Kasumi-1 (cell line): ENCODE results near the gene ROBO3.

Experiments
- DNase-seq, 2 experiments: peaks; one replicate each; lab custom pipeline; 2025; lab: John Stamatoyannopoulos, UW

The ROBO3 gene

DNA sequence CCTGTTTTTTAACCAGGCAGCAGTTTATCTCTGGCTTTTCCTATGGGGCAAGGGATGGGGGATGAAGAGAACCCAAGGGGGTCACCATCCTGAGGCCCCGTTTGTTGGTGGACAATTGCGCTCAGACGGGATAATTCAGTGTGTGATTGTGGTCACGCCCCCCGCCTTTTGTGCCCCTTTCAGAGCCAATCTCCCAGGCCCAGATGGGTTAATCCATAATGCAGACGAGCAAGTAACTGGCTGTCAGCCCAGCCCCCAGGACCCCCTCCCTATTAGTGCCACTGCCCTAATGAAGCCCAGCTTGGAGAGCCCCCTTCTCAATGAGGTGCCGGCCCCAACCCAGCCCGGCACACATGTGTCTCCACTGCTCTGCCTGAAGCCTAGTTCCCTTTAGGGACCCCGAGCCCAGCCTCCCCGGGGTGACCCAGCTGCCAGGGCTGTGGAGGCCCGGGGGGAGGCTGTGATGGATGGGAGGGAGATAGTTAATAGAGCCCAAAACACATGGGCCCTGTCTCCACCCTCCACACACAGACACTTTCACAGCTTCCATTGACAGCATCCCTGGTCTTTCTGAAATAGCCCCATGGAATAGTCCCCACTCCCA lies 19.1 kb upstream of the ROBO3 start:
- DNase-seq: no peak

GRCh38 chr11:124859171-124859570 lies 6.1 kb upstream of the ROBO3 start:
- no peak for DNase-seq

DNA sequence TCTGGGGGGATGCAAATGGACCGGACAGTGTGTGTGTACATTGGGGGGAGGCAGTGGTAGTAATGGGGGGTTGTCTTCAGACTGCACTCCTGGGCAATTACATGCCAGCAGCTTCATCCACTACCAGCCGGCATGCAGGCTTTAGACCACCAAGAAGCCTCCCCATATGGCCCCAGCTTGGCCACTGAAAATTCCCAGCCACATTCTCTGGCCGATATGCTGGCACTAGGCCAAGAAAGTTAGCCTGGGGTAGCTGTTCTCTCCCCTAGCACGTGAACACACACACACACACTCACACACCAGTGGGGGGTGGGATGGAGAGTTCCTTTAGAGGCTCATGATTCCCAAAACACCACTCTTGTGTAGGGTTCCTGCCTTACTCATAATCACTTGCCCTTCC lies 3.6 kb upstream of the ROBO3 start:
- no peak for DNase-seq

DNA sequence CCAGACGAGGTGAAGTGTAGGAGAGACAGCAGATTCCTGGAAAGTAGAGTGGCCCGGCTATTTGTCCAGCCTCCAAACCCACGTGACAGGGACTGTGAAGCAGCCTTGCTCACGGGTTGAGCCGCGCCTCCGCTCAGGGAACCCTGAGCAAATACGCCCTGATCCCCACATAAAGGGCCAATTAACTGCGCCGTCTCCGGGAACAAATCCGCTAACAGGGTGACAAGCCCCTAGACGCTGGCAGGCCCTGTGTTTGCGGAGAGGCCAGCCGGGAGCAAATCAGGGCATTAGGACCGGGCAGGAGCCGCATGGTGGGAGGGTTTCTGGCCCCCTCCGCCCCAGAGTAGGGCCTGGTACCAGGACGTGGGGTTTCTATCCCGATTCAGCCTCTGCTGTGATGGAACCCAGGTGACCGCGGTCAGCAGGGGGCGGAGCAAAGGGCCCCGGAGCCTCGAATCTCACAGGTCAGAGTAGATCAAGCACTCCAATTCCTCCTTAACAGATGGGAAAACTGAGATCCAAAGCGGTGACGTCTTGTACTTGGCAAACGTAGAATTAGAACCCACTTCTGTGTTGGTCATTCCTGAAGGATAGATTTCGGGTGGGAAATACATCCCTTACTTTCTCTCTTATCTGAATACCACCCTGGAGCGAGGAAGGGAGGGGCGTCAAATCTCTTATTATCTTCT lies 2.0 kb upstream of the ROBO3 start:
- DNase-seq: no peak

DNA sequence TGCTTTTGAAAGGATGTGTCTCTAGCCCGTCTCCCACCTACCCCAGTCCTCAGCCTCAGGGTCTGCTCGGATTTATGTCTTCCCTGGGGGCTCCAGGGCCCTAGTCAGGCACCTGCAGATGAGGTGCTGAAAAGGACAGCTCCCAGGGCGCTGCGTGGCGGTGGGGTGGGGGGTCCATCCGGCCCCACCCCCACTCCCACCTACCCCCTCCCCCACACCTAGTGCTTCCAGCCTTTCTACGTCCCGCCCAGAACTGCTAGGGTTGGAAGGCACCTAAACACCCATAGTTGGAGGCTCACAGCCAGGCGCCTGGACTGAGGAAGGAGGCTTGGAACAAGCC lies 1.4 kb upstream of the ROBO3 start:
- DNase-seq: no peak

- no peak for DNase-seq
These were observed 898 bp upstream of the ROBO3 start for GRCh38 chr11:124864176-124864891.

GRCh38 chr11:124864892-124865180 lies 396 bp upstream of the ROBO3 start:
- no peak for DNase-seq

- DNase-seq: peak in 1 of 2 experiments; percentile 7
These were observed 945 bp downstream of the ROBO3 start for GRCh38 chr11:124865902-124866851.

DNA sequence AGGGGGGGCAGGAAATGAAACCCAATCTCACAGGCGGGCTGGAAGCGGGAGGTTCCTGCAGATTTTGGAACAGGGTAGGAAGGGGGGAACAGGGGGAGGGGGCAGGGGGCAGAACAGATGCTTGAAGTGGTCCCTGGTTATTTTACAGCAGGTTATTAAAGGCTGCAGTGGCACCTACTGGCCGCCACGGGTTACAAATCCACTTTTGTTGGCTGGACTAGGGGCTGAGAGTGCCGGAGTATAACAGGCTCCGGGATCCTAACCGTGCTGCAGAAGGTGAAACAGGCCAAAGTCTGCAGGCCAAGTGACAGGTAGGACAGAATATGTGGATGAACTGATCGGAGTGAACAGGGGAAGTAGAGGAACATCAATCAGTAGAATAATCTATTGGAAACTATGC lies 2.5 kb downstream of the ROBO3 start:
- DNase-seq: peak; percentile 26 to 64

DNA sequence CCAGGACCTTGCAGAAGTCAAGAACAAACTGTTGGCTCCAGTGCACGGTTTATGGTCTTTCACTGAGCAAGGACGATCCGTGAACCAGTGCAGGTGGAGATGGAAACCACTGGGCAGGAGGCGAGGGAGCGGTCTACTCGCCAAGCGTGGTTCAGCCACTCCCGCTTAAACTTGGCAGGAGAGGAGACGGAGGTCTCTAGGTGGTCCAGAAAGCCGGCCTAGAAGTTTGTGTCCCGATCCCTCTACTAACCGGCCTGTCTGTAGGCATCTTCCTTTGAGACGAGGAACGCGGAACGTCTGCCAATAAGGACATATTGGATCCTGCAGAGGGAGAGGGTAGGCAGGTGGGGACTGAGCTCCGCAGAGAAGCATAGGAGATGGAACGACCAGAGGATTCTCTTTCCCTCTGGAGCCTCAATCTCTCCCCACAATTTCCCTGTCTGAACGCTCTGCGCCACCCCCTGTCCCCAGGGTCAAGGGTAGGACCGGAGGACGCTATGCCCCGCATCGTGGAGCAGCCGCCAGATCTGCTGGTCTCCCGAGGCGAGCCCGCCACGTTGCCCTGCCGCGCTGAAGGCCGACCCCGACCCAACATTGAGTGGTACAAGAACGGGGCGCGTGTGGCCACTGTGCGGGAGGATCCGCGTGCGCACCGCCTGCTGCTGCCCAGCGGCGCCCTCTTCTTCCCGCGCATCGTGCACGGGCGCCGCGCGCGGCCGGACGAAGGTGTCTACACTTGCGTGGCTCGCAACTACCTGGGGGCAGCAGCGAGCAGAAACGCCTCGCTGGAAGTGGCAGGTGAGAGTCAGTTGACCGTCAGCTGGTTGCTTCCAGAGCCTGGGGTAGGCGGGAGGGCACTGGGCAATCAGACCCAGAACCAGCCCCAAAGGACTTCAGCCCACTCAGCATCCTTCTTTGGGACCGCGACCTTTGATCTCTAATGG lies 3.4 kb downstream of the ROBO3 start:
- DNase-seq: no peak

GRCh38 chr11:124869331-124869730 lies 4.1 kb downstream of the ROBO3 start:
- no peak for DNase-seq

- DNase-seq: no peak
These were observed 4.7 kb downstream of the ROBO3 start for GRCh38 chr11:124869856-124870387.

GRCh38 chr11:124870430-124870829 lies 5.2 kb downstream of the ROBO3 start:
- no peak for DNase-seq

GRCh38 chr11:124872280-124872679 lies 7.0 kb downstream of the ROBO3 start:
- no peak for DNase-seq

DNA sequence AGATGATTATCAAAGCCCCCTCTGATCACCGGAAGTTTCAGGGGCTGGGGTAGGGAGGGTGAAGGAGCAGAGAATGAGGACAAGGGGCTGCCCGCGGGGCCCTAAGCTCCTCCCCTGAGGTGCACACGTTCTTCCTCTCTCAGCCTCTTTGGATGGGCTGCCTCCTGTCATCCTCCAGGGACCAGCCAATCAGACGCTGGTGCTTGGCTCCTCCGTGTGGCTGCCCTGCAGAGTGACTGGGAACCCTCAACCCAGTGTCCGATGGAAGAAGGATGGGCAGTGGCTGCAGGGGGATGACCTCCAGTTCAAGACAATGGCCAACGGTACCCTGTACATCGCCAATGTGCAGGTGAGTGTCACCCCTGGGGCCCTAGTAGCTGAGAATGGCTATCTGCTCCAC lies 7.5 kb downstream of the ROBO3 start:
- DNase-seq: no peak

DNA sequence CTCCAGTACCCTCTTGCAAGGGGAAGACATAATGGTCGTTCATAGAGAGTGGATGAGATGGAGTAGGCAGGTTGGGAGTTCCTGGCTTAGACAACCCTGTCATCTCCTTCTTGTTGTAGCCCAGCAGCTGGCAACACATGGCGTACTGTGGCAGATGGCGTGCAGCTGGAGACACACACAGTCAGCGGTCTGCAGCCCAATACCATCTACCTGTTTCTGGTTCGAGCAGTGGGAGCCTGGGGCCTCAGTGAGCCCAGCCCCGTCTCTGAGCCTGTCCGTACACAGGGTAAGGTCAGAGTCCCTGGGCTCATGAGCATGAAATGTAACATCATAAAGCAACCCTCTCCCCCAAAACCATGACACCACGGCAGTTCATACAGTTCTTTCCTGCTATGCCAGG lies 8.7 kb downstream of the ROBO3 start:
- no peak for DNase-seq

- DNase-seq: no peak
These were observed 9.5 kb downstream of the ROBO3 start for GRCh38 chr11:124874571-124875255.

- no peak for DNase-seq
These were observed 10.2 kb downstream of the ROBO3 start for GRCh38 chr11:124875401-124875800.

- peak; percentile 53 to 60 for DNase-seq
These were observed 10.9 kb downstream of the ROBO3 start for GRCh38 chr11:124875943-124876817.
